Caki2 (cell line): ENCODE results near the gene HSD11B1L. TPM values are rescaled to one million over a fixed set of nuclear protein-coding genes. Genes with fewer than 3 reads are reported as not detected.
"Not testable (repeated sequence)": the region's sequence is repeated elsewhere in the genome, so short reads cannot be mapped to it uniquely, and the experiment has no call there.

ENCODE experiments used
- DNase-seq: peaks from one replicate; pipeline ENCODE4 v3.0.0-alpha.2; 2015; ENCODE audit warnings: low read depth
- in situ Hi-C: cut with HindIII; loops from 2 replicates; pipeline ENCODE4 v1.10.0; 2016; ENCODE audit warnings: low sequenced_read_pairs, low pct_unique_long_range_greater_than_20kb, mixed read lengths
- total RNA-seq: library from RNA; depleted of rRNA; stranded (reverse); fragments of >200 nt; shearing (Covaris generic); gene quantifications from 2 replicates; pipeline ENCODE4 v1.2.3, GENCODE V29; 2014; ENCODE audit warnings: low replicate concordance

Gene HSD11B1L
- total RNA-seq, 1 experiment from 2014 or later = 12.1 TPM

- in situ Hi-C loops = no loop called here
- no peak for DNase-seq
These were observed 1.3 kb downstream of the HSD11B1L start for GRCh38 chr19:5682107-5682482.

GRCh38 chr19:5683177-5683886 lies 2.5 kb downstream of the HSD11B1L start:
- no peak for DNase-seq
- in situ Hi-C loops = no loop called here

- no peak for DNase-seq
- in situ Hi-C loops = no loop called here
These were observed 4.0 kb downstream of the HSD11B1L start for GRCh38 chr19:5684694-5685430.

- DNase-seq = no peak
- in situ Hi-C loops = no loop called here
These were observed 5.5 kb downstream of the HSD11B1L start for GRCh38 chr19:5686326-5686646.

- DNase-seq = peak; percentile 96
- in situ Hi-C loops = no loop called here
These were observed 6.0 kb downstream of the HSD11B1L start for GRCh38 chr19:5686647-5687359.

- in situ Hi-C loops = no loop called here
- DNase-seq = no peak
These were observed 6.8 kb downstream of the HSD11B1L start for GRCh38 chr19:5687360-5688198.

GRCh38 chr19:5688262-5688881 lies 7.5 kb downstream of the HSD11B1L start:
- DNase-seq, in situ Hi-C loops: not testable (repeated sequence)

- DNase-seq = peak; percentile 97
- in situ Hi-C loops = no loop called here
These were observed 9.5 kb downstream of the HSD11B1L start, which contains the start of gene RPL36 for GRCh38 chr19:5690125-5690954. RPL36 (plus strand) TSS chr19:5690295; CDS start chr19:5690508, 213 bp downstream.

- in situ Hi-C loops = no loop called here
- peak; percentile 73 for DNase-seq
These were observed 10.4 kb downstream of the HSD11B1L start for GRCh38 chr19:5690955-5691821.

- in situ Hi-C loops = no loop called here
- no peak for DNase-seq
These were observed 11.2 kb downstream of the HSD11B1L start for GRCh38 chr19:5691822-5692722.

- no peak for DNase-seq
- in situ Hi-C loops = no loop called here
These were observed 11.9 kb downstream of the HSD11B1L start for GRCh38 chr19:5692723-5693194.

GRCh38 chr19:5693195-5694166 lies 12.7 kb downstream of the HSD11B1L start:
- DNase-seq = no peak
- in situ Hi-C loops = no loop called here

GRCh38 chr19:5694167-5694955 lies 13.5 kb downstream of the HSD11B1L start:
- no peak for DNase-seq
- in situ Hi-C loops = no loop called here
